CD4-positive, CD25-positive, alpha-beta regulatory T cell (primary cell): ENCODE measurements around the gene TREML2. TPM values are rescaled to one million over a fixed set of nuclear protein-coding genes. Genes with fewer than 3 reads are reported as not detected.

Experiments
- polyA plus RNA-seq, 4 donors: library from polyadenylated mRNA; unstranded; fragments of 300-500 nt; fragmentation: Illumina TruSeq; gene quantifications; one replicate each; pipeline ENCODE4 v1.2.3, GENCODE V29; 2021
- total RNA-seq: library from RNA; stranded (reverse); gene quantifications from one replicate; pipeline ENCODE4 v1.2.3, GENCODE V29; 2022

Gene TREML2
- total and polyA plus RNA-seq, 5 donors from 2014 or later, result 0.64 to 1.7 (median 1.4) TPM

Other genes starting within 250 kb of the TREML2 start
- 4.4 TPM for gene UNC5CL, start 161.9 kb downstream of the TREML2 start, total RNA-seq
- under 1 TPM; 0.11 to 0.68 (median 0.20) TPM for gene UNC5CL, start 161.9 kb downstream of the TREML2 start, polyA plus RNA-seq
- gene TSPO2, start 158.7 kb downstream of the TREML2 start, total RNA-seq, result not detected
- gene TSPO2, start 158.7 kb downstream of the TREML2 start, polyA plus RNA-seq, result not detected
- not detected for gene APOBEC2, start 147.9 kb downstream of the TREML2 start, total RNA-seq
- 1 to 10 TPM in 1 of 4 donors, under 1 TPM in 3; 0.67 to 1.1 (median 0.88) TPM for gene APOBEC2, start 147.9 kb downstream of the TREML2 start, polyA plus RNA-seq
- gene OARD1, start 128.8 kb downstream of the TREML2 start, total RNA-seq, result 30.3 TPM
- gene OARD1, start 128.8 kb downstream of the TREML2 start, polyA plus RNA-seq, result 10 to 100 TPM; 38.8 to 58.2 (median 53.6) TPM
- 37.9 TPM for gene NFYA, start 128.2 kb downstream of the TREML2 start, total RNA-seq
- 10 to 100 TPM; 15.9 to 24.1 (median 19.7) TPM for gene NFYA, start 128.2 kb downstream of the TREML2 start, polyA plus RNA-seq
- 4.8 TPM for gene TREML1, start 46.8 kb downstream of the TREML2 start, total RNA-seq
- gene TREML1, start 46.8 kb downstream of the TREML2 start, polyA plus RNA-seq, result not detected
- gene TREM2, start 38.0 kb downstream of the TREML2 start, total RNA-seq, result not detected
- not detected for gene TREM2, start 38.0 kb downstream of the TREML2 start, polyA plus RNA-seq
- not detected for gene TREML4, start 27.2 kb upstream of the TREML2 start, total RNA-seq
- gene TREML4, start 27.2 kb upstream of the TREML2 start, polyA plus RNA-seq, result not detected
- gene TREM1, start 85.5 kb upstream of the TREML2 start, total RNA-seq, result not detected
- gene TREM1, start 85.5 kb upstream of the TREML2 start, polyA plus RNA-seq, result under 1 TPM in 1 of 4 donors, not detected in 3; 0.54 TPM
- not detected for gene NCR2, start 134.5 kb upstream of the TREML2 start, total RNA-seq
- gene NCR2, start 134.5 kb upstream of the TREML2 start, polyA plus RNA-seq, result not detected